Caco-2 (cell line): ENCODE data around the gene KDM5A. TPM values are rescaled to one million over a fixed set of nuclear protein-coding genes. Genes with fewer than 3 reads are reported as not detected.

Experiments
- BruUV-seq: library from RNA; stranded (reverse); fragments of 400-500 nt; replicated peaks from 2 replicates; lab custom pipeline; 2021; lab: Mats Ljungman, UMichigan
- CTCF ChIA-PET: fragments of 300-600 bp; sonication (Branson Sonifier 250); formaldehyde crosslinking; loops from one replicate; lab custom pipeline; 2022; ENCODE audit warnings: antibody characterized with exemption; lab: Charles Lee
- POLR2A ChIA-PET: fragments of 300-600 bp; sonication (Branson Sonifier 250); formaldehyde crosslinking; loops from one replicate; lab custom pipeline; 2022; ENCODE audit warnings: antibody characterized with exemption; lab: Charles Lee
- DNase-seq, 2 experiments: peaks; one replicate each; pipeline versions ENCODE4 v3.0.0 to v3.0.0-alpha.2; 2020 to 2022
- H3K27me3 ChIP-seq: replicated peaks from 2 replicates; pipeline ENCODE4 v1.6.0; 2011; ENCODE audit warnings: low read length; ENCODE audit not compliant: control insufficient read depth, insufficient read depth
- H3K36me3 ChIP-seq: 2 replicates; pipeline ENCODE4 v1.5.1; 2011; ENCODE audit warnings: low read length; ENCODE audit not compliant: control insufficient read depth, insufficient read depth
- H3K4me1 ChIP-seq: fragments of 250-450 bp; sonication (Bioruptor Pico); 2 replicates; pipeline ENCODE4 v1.5.1; 2020; ENCODE audit warnings: mild to moderate bottlenecking
- H3K4me3 ChIP-seq: 2 replicates; pipeline ENCODE4 v1.5.1; 2011; ENCODE audit warnings: low read depth, mild to moderate bottlenecking, control low read depth, low read length
- H3K9me3 ChIP-seq: fragments of 250-450 bp; sonication (Bioruptor Pico); 2 replicates; pipeline ENCODE4 v1.5.1; 2020; ENCODE audit warnings: mild to moderate bottlenecking, moderate library complexity
- H3K27ac Mint-ChIP-seq: one replicate; pipeline ENCODE4 v1.8.0; 2022; ENCODE audit warnings: mixed read lengths; ENCODE audit not compliant: unreplicated experiment
- H3K27me3 Mint-ChIP-seq: one replicate; pipeline ENCODE4 v1.8.0; 2022; ENCODE audit warnings: mixed read lengths; ENCODE audit not compliant: insufficient read depth, unreplicated experiment
- H3K36me3 Mint-ChIP-seq: one replicate; pipeline ENCODE4 v1.8.0; 2022; ENCODE audit warnings: mild to moderate bottlenecking, mixed read lengths; ENCODE audit not compliant: insufficient read depth, unreplicated experiment
- H3K4me1 Mint-ChIP-seq: one replicate; pipeline ENCODE4 v1.8.0; 2022; ENCODE audit warnings: low read depth, mixed read lengths; ENCODE audit not compliant: unreplicated experiment
- H3K4me3 Mint-ChIP-seq: one replicate; pipeline ENCODE4 v1.8.0; 2022; ENCODE audit warnings: mild to moderate bottlenecking, moderate library complexity, mixed read lengths; ENCODE audit not compliant: unreplicated experiment
- H3K9me3 Mint-ChIP-seq: one replicate; pipeline ENCODE4 v1.8.0; 2022; ENCODE audit warnings: mixed read lengths; ENCODE audit not compliant: unreplicated experiment
- CTCF ChIP-seq, 2 experiments: fragments of 200-600 bp in 1 of 2; IDR thresholded peaks; 1 replicate in 1 of 2; 2 replicates in 1 of 2; pipeline versions ENCODE4 v1.5.1 to v1.8.0; 2011 to 2022; ENCODE audit warnings: antibody characterized with exemption in 1 of 2, control low read depth in 1 of 2, inconsistent platforms in 1 of 2, low read depth in 1 of 2, low read length in 1 of 2, mild to moderate bottlenecking in 1 of 2, moderate library complexity in 1 of 2; ENCODE audit not compliant: insufficient read depth in 1 of 2, severe bottlenecking in 1 of 2, unreplicated experiment in 1 of 2
- intact Hi-C: fragments of 100-400 bp; cut with micrococcal nuclease; formaldehyde crosslinking; loops from one replicate; pipeline ENCODE4 v1.10.0; 2022; ENCODE audit not compliant: unreplicated experiment
- total RNA-seq: library from RNA; stranded (reverse); gene quantifications from 2 replicates; pipeline ENCODE4 v1.2.3, GENCODE V29; 2022

Gene KDM5A
- total RNA-seq, 1 experiment from 2014 or later = 72.7 TPM

DNA sequence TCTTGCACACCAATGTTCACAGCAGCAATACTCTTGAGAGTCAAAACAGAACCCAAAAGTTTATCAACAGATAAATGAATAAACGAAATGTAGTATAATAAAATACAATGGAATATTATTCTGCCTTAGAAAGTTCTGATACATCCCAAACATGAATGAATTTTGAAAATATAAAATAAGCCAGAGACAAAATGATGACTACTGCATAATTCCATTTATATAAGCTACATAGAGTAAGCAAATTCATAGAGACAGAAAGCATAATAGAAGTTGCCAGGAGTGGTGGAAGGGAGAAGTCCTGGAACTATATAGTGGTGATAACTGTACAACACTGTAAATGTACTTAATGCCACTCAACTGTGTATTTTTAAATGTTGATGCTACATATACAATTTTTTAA lies 21.1 kb downstream of the KDM5A start:
- no peak overlapping the region for H3K4me3 ChIP-seq
- H3K4me1 ChIP-seq = no peaks in the 10 kb centered on the region
- H3K27me3 Mint-ChIP-seq = no peaks in the 10 kb centered on the region
- DNase-seq = no peak
- H3K36me3 Mint-ChIP-seq = peaks cover 85% of the 10 kb centered on the region
- POLR2A ChIA-PET = no interaction called here
- no TSS peak for BruUV-seq
- H3K4me3 Mint-ChIP-seq = no peak overlapping the region
- no peaks in the 10 kb centered on the region for H3K27me3 ChIP-seq
- peaks cover 1% of the 10 kb centered on the region for H3K9me3 Mint-ChIP-seq
- TF ChIP-seq CTCF (IDR thresholded peaks at IDR 0.05; ENCODE audit: insufficient read depth in 1 of 2, low read depth in 1 of 2, low read length in 1 of 2, severe bottlenecking in 1 of 2, unreplicated experiment in 1 of 2) = no peak
- CTCF ChIA-PET = no interaction called here
- H3K27ac Mint-ChIP-seq = no peak overlapping the region
- H3K4me1 Mint-ChIP-seq = no peaks in the 10 kb centered on the region
- H3K9me3 ChIP-seq = peaks cover 7% of the 10 kb centered on the region; the same call in 1 of the 2 replicates
- H3K36me3 ChIP-seq = peaks cover 10% of the 10 kb centered on the region
- intact Hi-C loops = no loop called here

GRCh38 chr12:366820-367219 lies 22.3 kb downstream of the KDM5A start:
- Histone ChIP-seq H3K4me1 (no peaks in the 10 kb centered on the region), H3K27me3 (no peaks in the 10 kb centered on the region), H3K36me3 (peaks cover 10% of the 10 kb centered on the region), H3K4me3 (no peak overlapping the region), H3K9me3 (peaks cover 7% of the 10 kb centered on the region; the same call in 1 of the 2 replicates)
- H3K27me3 Mint-ChIP-seq = no peaks in the 10 kb centered on the region
- intact Hi-C loops = no loop called here
- ChIA-PET CTCF (no interaction called here), POLR2A (interaction anchor here (0.5 kb wide), 1 partner anchor 22 kb away, joined by 3 read pairs; the partner anchor contains the start of gene KDM5A)
- H3K36me3 Mint-ChIP-seq = peaks cover 85% of the 10 kb centered on the region
- no peaks in the 10 kb centered on the region for H3K9me3 Mint-ChIP-seq
- no peak for TF ChIP-seq CTCF (IDR thresholded peaks at IDR 0.05; ENCODE audit: insufficient read depth in 1 of 2, low read depth in 1 of 2, low read length in 1 of 2, severe bottlenecking in 1 of 2, unreplicated experiment in 1 of 2)
- BruUV-seq = no TSS peak
- H3K27ac Mint-ChIP-seq = no peak overlapping the region
- no peak for DNase-seq
- H3K4me1 Mint-ChIP-seq = no peaks in the 10 kb centered on the region
- H3K4me3 Mint-ChIP-seq = no peak overlapping the region

DNA sequence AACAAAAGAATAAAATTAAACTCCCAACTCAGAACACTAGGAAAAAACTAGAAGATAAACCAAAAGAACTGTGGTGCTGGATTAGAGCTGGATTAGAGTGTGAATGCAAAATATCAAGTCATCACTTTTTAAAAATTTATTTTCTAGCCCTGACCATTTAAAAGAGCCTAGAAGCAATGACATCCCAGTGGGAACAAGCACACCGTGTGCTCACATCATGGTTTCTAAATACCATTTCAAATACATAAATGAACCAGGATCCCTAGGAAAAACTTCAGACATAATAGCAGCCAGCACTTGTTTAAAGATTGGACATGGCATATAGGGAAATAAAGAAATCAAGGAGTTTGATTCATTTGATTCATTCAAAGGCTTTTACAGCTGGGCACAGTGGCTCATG lies 30.0 kb downstream of the KDM5A start:
- CTCF ChIA-PET = no interaction called here
- Mint-ChIP-seq H3K36me3 (peaks cover 90% of the 10 kb centered on the region), H3K9me3 (peaks cover 14% of the 10 kb centered on the region), H3K27ac (no peak overlapping the region), H3K4me1 (no peaks in the 10 kb centered on the region), H3K27me3 (no peaks in the 10 kb centered on the region), H3K4me3 (no peak overlapping the region)
- POLR2A ChIA-PET = no interaction called here
- intact Hi-C loops = no loop called here
- no peak overlapping the region for H3K4me3 ChIP-seq
- no peaks in the 10 kb centered on the region for H3K27me3 ChIP-seq
- no TSS peak for BruUV-seq
- no peak for TF ChIP-seq CTCF (IDR thresholded peaks at IDR 0.05; ENCODE audit: insufficient read depth in 1 of 2, low read depth in 1 of 2, low read length in 1 of 2, severe bottlenecking in 1 of 2, unreplicated experiment in 1 of 2)
- H3K4me1 ChIP-seq = no peaks in the 10 kb centered on the region
- no peak for DNase-seq
- H3K9me3 ChIP-seq = peaks cover 3% of the 10 kb centered on the region; the same call in 1 of the 2 replicates
- H3K36me3 ChIP-seq = peaks cover 3% of the 10 kb centered on the region
